Ovary (tissue), 9 donors: Measurements from ENCODE around the gene MYO5C. TPM values are rescaled to one million over a fixed set of nuclear protein-coding genes. Genes with fewer than 3 reads are reported as not detected.

ENCODE experiments used
- DNase-seq, 5 donors: peaks; one replicate each; pipeline ENCODE4 v3.0.0-alpha.2; 2019 to 2020
- H3K27ac ChIP-seq, 2 donors: fragments of 200-600 bp; one replicate each; pipeline versions ENCODE4 v1.5.1 to v1.8.0; 2019 to 2022
- H3K27me3 ChIP-seq: fragments of 200-600 bp; one replicate; pipeline ENCODE4 v1.8.0; 2022
- H3K36me3 ChIP-seq: fragments of 200-600 bp; sonication (generic); one replicate; pipeline ENCODE4 v1.5.1; 2019
- H3K4me1 ChIP-seq: one replicate; pipeline ENCODE4 v1.8.1; 2013; ENCODE audit warnings: mild to moderate bottlenecking, moderate library complexity; ENCODE audit not compliant: insufficient read depth
- H3K4me3 ChIP-seq: fragments of 200-600 bp; sonication (generic); one replicate; pipeline ENCODE4 v1.5.1; 2017
- H3K9me3 ChIP-seq, 2 donors: fragments of 200-600 bp in 1 of 2; sonication (generic) in 1 of 2; one replicate each; pipeline versions ENCODE4 v1.5.1 to v1.8.1; 2013 to 2019; ENCODE audit warnings: mild to moderate bottlenecking in 1 of 2, moderate library complexity in 1 of 2
- CTCF ChIP-seq, 3 donors: fragments of 450-650 bp in 2 of 3; fragments of 200-600 bp in 1 of 3; IDR thresholded peaks; one replicate each; pipeline versions ENCODE4 v1.5.1 to v1.8.0; 2016 to 2022; ENCODE audit warnings: antibody characterized with exemption in 3 of 3, mild to moderate bottlenecking in 1 of 3
- EP300 ChIP-seq: sonication (generic); formaldehyde crosslinking; IDR thresholded peaks from one replicate; pipeline ENCODE4 v1.6.1; 2017; ENCODE audit warnings: antibody characterized with exemption
- POLR2A ChIP-seq: fragments of 450-650 bp; IDR thresholded peaks from one replicate; pipeline ENCODE4 v1.6.1; 2017; ENCODE audit warnings: antibody characterized with exemption, mild to moderate bottlenecking, moderate library complexity
- WGBS, 3 donors: extraction: QIAGEN DNeasy Blood & Tissue Kit in 1 of 3; methylation state at CpG; one replicate each; pipeline versions ENCODE4 v1.1.5 to v1.1.7; 2013 to 2017; 5-methylcytosine and 5-hydroxymethylcytosine counted together
- intact Hi-C, 4 donors: fragments of 100-400 bp; cut with DNase I; formaldehyde crosslinking; loops; one replicate each; pipeline versions ENCODE4 v1.11.0 to v1.15.1; 2022 to 2023
- polyA plus RNA-seq, 2 donors: library from polyadenylated mRNA; stranded (reverse); fragments of 200-250 nt in 1 of 2; fragments of 350-450 nt in 1 of 2; fragmentation: Illumina TruSeq in 1 of 2; extraction: RNeasy Lipid Tissue Mini Kit (QIAGEN cat#74804) in 1 of 2; gene quantifications; one replicate each; pipeline ENCODE4 v1.2.3, GENCODE V29; 2013 to 2014
- total RNA-seq, 7 donors: library from RNA; depleted of rRNA in 2 of 7; stranded (reverse); fragments of >200 nt in 2 of 7; fragmentation: NEBNext Ultra II Directional in 3 of 7; extraction: Animal tissue kit (Norgen Biotek cat#: 25700) in 3 of 7; gene quantifications; one replicate each; pipeline versions ENCODE4 v1.1.0 to v1.2.4, GENCODE V29; 2016 to 2023
- donor health status: DM: no; HTN: no; CAD: no; lungs with moderate emphysema.
- donor health status: DM: no; HTN: no; CAD: no.
- donor health status: Bipolar disorder and iron deficiency.
- donor health status: DM: yes; HTN: yes; CAD: no.
- donor health status: DM: no; HTN: no; CAD: no.
- donor health status: DM: yes; HTN: yes; CAD: no.

The MYO5C gene
- total and polyA plus RNA-seq, 9 donors: 1.1 to 23.6 (median 7.1) TPM

- Histone ChIP-seq H3K4me3 (no peak overlapping the region), H3K27ac (no peak overlapping the region), H3K27me3 (no peaks in the 10 kb centered on the region), H3K9me3 (no peaks in the 10 kb centered on the region), H3K36me3 (no peaks in the 10 kb centered on the region), H3K4me1 (no peaks in the 10 kb centered on the region)
- TF ChIP-seq EP300: no peak
- peak; percentile 58 to 73 (median 64) for TF ChIP-seq CTCF (IDR thresholded peaks at IDR 0.05)
- TF ChIP-seq POLR2A: no peak
- intact Hi-C loops: no loop called here
- 34 to 37% (median 36%) methylated on average over 5 of the region's 5 CpGs for WGBS, 3 donors
- DNase-seq: peak; percentile 47 to 77 (median 56)
These were observed 68.1 kb downstream of the MYO5C start for GRCh38 chr15:52227456-52227855.

GRCh38 chr15:52225230-52225629, 70.4 kb downstream of the MYO5C start:
- no peak for DNase-seq
- WGBS, 3 donors: 88 to 93% (median 91%) methylated on average over 8 of the region's 8 CpGs

GRCh38 chr15:52224211-52224610, 71.4 kb downstream of the MYO5C start:
- H3K4me3 ChIP-seq: no peak overlapping the region
- intact Hi-C loops: loop anchor here in 1 of 4 donors (5.0 kb wide), 1 partner anchor 37 kb away; no protein-coding TSS in a partner anchor
- no peak overlapping the region for H3K27ac ChIP-seq
- DNase-seq: no peak
- H3K9me3 ChIP-seq: no peaks in the 10 kb centered on the region
- no peaks in the 10 kb centered on the region for H3K36me3 ChIP-seq
- H3K4me1 ChIP-seq: no peaks in the 10 kb centered on the region
- no peaks in the 10 kb centered on the region for H3K27me3 ChIP-seq
- WGBS, 3 donors: 94 to 97% (median 95%) methylated on average over 4 of the region's 4 CpGs
- TF ChIP-seq POLR2A: no peak
- TF ChIP-seq CTCF (IDR thresholded peaks at IDR 0.05): no peak
- TF ChIP-seq EP300: no peak

More at GRCh38 chr15:52225230-52225629, 70.4 kb downstream of the MYO5C start:
- Histone ChIP-seq H3K9me3 (no peaks in the 10 kb centered on the region), H3K36me3 (no peaks in the 10 kb centered on the region), H3K4me1 (no peaks in the 10 kb centered on the region), H3K27me3 (no peaks in the 10 kb centered on the region), H3K4me3 (no peak overlapping the region), H3K27ac (no peak overlapping the region)
- intact Hi-C loops: no loop called here
- TF ChIP-seq EP300 (no peak), CTCF (IDR thresholded peaks at IDR 0.05) (no peak), POLR2A (no peak)

- no peaks in the 10 kb centered on the region for H3K36me3 ChIP-seq
- H3K4me1 ChIP-seq: no peaks in the 10 kb centered on the region
- intact Hi-C loops: loop anchor here in 1 of 4 donors (5.0 kb wide), 1 partner anchor 34 kb away; no protein-coding TSS in a partner anchor
- no peaks in the 10 kb centered on the region for H3K27me3 ChIP-seq
- H3K27ac ChIP-seq: no peak overlapping the region
- TF ChIP-seq POLR2A: no peak
- no peak for TF ChIP-seq EP300
- TF ChIP-seq CTCF (IDR thresholded peaks at IDR 0.05): no peak
- no peaks in the 10 kb centered on the region for H3K9me3 ChIP-seq
- no peak overlapping the region for H3K4me3 ChIP-seq
- no peak for DNase-seq
- 71 to 78% (median 72%) methylated on average over 5 of the region's 5 CpGs for WGBS, 3 donors
These were observed 73.9 kb downstream of the MYO5C start for GRCh38 chr15:52221730-52222129.
